AG09309 (cell line): ENCODE measurements around the gene SPDEF.

Experiments used
- DNase-seq: peaks from one replicate; pipeline ENCODE4 v3.0.0-alpha.2; 2010; ENCODE audit warnings: low read depth
- H3K4me3 ChIP-seq: 2 replicates; pipeline ENCODE4 v1.5.1; 2011; ENCODE audit warnings: mild to moderate bottlenecking, low read depth, low read length, moderate library complexity; ENCODE audit not compliant: control insufficient read depth
- TF ChIP-seq, protein P1 (sequence below): IDR thresholded peaks from 2 replicates; pipeline ENCODE4 v1.5.1; 2011; ENCODE audit warnings: mild to moderate bottlenecking, low read depth, low read length, inconsistent platforms; ENCODE audit not compliant: insufficient read depth, control insufficient read depth; ENCODE audit errors: missing control alignments

Gene SPDEF

GRCh38 chr6:34536959-34537848 lies 18.9 kb downstream of the SPDEF start:
- TF ChIP-seq, protein P1, sequence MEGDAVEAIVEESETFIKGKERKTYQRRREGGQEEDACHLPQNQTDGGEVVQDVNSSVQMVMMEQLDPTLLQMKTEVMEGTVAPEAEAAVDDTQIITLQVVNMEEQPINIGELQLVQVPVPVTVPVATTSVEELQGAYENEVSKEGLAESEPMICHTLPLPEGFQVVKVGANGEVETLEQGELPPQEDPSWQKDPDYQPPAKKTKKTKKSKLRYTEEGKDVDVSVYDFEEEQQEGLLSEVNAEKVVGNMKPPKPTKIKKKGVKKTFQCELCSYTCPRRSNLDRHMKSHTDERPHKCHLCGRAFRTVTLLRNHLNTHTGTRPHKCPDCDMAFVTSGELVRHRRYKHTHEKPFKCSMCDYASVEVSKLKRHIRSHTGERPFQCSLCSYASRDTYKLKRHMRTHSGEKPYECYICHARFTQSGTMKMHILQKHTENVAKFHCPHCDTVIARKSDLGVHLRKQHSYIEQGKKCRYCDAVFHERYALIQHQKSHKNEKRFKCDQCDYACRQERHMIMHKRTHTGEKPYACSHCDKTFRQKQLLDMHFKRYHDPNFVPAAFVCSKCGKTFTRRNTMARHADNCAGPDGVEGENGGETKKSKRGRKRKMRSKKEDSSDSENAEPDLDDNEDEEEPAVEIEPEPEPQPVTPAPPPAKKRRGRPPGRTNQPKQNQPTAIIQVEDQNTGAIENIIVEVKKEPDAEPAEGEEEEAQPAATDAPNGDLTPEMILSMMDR = no peak
- no peak for DNase-seq
- H3K4me3 ChIP-seq = no peak overlapping the region

- H3K4me3 ChIP-seq = no peak overlapping the region
- no peak for DNase-seq
- TF ChIP-seq, protein P1 = no peak
Measured at GRCh38 chr6:34536251-34536958, 19.7 kb downstream of the SPDEF start.

DNA sequence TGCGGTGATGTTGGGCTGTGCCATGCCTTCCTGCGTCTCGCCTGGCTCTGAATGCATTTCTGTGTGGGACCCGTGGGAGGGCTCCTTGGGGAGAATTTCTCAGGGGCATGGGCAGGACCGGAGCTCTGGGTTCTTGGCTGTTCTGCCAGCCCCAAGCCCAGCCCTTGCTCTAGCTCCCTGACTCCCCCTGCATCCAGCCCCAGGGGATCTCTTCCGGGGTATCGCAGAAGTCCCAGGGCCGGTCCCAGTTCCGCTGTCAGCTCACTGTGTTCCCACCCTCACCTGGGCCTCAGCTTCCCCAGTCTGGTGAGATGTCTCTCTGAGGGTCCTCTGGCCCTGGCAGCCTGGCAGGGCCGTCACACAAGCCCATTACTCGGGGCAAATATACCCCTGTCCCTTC lies 20.5 kb downstream of the SPDEF start:
- DNase-seq = no peak
- no peak overlapping the region for H3K4me3 ChIP-seq
- TF ChIP-seq, protein P1 = no peak

- TF ChIP-seq, protein P1 = no peak
- H3K4me3 ChIP-seq = no peak overlapping the region
- DNase-seq = no peak
Measured at GRCh38 chr6:34535199-34535598, 20.9 kb downstream of the SPDEF start.

GRCh38 chr6:34534656-34535055 lies 21.5 kb downstream of the SPDEF start:
- DNase-seq = no peak

DNA sequence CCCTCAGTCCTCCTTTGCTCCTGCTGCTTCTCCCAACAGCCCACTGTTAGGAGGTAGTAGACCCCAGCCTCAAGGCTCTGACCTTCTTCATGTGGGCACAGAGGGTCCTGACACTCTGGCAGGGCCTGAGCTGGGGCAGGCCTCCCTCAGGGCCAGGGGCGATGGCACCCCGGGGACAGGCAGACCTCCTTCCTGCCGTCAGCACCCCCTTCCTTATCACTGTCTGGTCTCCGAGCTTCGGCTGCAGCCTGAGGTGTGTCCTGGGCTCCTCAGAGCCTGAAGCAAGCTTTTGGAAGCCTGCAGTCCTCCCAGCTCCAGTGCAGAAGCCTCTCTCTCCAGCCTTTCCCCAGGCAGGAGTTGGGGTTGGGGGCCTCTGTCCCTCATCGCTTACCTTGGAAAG lies 22.0 kb downstream of the SPDEF start:
- H3K4me3 ChIP-seq = no peak overlapping the region
- TF ChIP-seq, protein P1 = no peak
- DNase-seq = no peak

More at GRCh38 chr6:34534656-34535055, 21.5 kb downstream of the SPDEF start:
- H3K4me3 ChIP-seq = no peak overlapping the region
- TF ChIP-seq, protein P1 = no peak
